Measurements from ENCODE around the gene LPCAT1. TPM values are rescaled to one million over a fixed set of nuclear protein-coding genes. Genes with fewer than 3 reads are reported as not detected.
"Not testable (repeated sequence)": the region's sequence is repeated elsewhere in the genome, so short reads cannot be mapped to it uniquely, and the experiment has no call there.

LPCAT1 gene
- polyA plus RNA-seq, 3 donors, result 41.6 to 46.8 (median 46.4) TPM

- no peak for DNase-seq
Observed at GRCh38 chr5:1468629-1469527, 54.9 kb downstream of the LPCAT1 start.

DNA sequence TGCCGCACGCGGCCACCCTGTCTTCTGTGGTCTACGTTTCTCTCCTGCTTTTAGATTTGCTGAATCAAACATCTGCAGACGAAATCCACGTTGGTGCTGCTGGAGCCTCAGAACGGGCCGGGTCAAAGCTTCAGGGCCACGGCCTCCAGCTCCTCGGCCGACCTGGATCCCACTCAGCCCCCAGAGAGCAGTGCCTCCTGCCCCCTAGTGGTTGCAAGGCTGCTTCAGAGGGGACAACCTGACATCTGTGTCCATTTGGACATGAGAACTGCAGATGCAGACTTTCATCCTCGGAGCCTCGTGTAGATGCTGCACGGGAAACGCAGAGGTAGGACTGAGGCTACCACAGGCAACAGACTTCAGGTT, 55.5 kb downstream of the LPCAT1 start:
- DNase-seq, result no peak

DNA sequence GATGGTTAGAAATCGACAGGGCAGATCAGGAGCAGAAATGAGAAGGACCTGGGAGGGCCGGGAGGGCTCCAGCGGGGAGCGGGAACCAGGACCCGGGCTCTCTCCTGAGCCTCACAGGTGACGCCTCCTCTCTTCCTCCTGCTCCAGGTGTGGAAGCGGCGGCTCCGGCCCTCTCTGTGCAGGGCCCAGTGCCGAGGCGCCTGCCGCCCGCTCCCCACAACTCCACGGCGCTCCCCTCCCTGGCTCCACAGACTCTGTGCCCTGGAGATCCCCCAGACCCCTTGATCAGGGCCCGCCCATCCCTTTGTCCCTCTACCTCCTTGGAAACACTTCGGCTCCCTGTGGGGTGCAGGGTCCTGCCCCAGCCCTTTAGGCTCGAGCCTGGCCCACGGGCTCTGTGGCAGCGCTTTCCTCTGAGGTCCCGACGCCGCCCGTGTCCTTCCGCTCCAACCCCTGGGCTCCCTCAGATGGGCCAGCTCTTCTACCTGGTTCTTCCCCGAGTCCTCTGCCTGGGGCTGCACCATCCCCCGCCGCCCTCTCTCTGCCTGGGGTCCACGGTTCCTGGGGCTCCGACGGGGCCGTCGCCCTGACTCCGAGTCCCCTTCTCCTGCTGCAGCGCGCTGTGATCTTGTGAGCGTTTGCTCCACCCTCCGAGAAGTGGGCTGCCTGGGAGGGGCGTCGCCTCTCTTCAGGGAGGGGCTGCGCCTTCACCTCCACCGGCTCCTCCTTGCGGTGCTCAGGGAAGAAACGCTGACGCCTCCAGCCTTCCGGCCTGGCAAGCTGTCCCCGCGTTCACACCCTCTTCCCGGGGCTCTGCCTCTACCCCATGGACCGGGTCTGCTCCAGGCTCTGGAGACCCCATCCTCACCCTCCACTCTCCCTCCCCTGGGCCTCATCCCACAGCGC, 56.2 kb downstream of the LPCAT1 start:
- DNase-seq, result no peak

- DNase-seq, result no peak
Observed at GRCh38 chr5:1466631-1467265, 57.0 kb downstream of the LPCAT1 start.

- DNase-seq, result no peak
Observed at GRCh38 chr5:1465966-1466471, 57.7 kb downstream of the LPCAT1 start.

DNA sequence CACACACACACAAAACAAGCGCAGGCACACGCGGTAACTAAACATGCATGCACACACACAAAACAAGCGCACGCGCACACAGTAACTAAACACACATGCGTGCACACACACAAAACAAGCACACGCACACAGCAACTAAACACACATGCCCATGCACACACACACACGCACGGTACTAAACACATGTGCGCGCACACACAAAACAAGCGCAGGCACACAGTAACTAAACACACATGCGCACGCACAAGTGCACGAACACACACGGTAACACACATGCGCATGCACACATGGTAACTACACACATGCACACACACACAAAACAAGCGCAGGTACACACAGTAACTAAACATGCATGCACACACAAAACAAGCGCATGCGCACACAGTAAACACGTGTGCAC, 58.6 kb downstream of the LPCAT1 start:
- DNase-seq, result no peak

DNA sequence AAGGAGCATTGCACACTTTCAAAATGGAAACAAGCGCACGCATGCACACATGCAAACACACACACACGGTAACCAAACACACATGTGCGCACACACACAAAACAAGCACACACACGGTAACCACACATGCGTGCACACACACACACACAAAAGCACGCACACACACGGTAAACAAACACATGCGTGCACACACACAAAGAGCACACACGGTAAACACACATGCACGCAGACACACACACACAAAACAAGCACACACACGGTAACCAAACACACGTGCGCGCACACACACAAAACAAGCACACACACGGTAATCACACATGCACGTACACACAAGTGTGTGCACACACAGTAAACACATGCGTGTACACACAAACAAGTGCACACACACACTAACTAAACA, 59.2 kb downstream of the LPCAT1 start:
- no peak for DNase-seq

DNA sequence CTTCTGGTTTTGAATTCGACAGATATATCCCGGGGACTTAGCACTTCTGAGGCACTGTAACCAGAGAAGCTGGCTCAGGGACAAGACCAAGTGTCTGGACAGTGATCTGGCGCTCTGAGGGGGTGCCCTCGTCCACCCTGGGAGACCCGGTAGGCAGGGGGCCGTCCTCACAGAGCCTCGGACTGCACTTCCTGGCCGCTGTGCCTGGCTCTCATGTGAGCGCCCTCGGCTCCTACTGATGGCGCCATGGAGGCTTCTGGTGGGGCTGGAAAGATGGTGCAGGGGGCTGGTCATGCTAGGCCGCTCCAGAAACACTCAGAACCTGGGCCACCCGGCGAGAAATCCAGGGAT, 59.7 kb downstream of the LPCAT1 start:
- no peak for DNase-seq

- DNase-seq, result no peak
Observed at GRCh38 chr5:1463326-1464095, 60.2 kb downstream of the LPCAT1 start.

GRCh38 chr5:1462358-1462757, 61.4 kb downstream of the LPCAT1 start:
- no peak for DNase-seq

DNA sequence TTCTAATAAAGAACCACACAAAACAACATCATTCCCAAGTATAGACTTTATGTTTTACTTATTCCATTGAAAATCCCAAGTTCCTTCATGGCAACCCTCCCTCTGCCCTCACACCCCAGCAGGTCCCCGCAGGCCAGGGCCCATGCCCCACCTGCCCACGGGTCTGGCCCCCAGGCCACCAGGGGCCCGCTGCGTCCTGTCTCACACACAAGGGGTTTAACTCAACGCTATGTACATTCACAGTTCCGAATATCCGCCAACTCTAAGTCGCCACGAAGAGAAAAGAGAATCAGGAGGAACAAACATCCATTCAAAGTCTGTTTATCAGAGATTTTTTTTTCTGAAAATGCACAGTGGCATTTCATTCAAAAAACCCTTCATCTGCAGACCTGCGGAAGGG, 62.4 kb downstream of the LPCAT1 start:
- no peak for DNase-seq

DNA sequence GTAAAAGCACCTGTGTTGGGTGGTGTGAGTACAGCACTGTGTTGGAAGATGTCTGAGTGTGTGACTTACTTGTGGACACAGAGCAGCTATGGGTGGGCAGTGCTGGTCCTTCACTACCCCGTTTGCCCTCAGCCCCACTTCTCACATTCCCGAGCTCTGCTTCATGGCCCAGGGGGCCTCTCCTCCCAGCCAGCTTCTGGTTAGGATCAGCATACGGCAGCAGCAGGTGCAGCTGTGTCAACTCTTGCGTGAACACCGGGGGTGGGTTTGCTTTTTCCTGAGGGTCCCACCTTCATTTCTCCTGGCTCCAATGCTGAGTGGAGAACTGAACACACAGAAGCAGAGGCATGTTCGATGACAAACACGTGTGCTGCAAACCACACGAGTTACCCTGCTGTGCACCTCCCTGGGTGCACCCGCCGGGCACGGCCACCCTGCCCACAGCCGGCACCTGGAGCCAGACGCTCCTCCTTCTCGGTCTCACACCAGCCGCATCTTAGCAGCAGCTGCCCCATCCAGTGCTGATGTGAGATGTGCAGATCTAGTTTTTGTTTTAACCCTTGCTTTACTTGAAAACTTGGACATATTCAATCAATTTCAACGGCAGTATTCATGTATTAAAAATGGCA, 63.6 kb downstream of the LPCAT1 start:
- no peak for DNase-seq

GRCh38 chr5:1459435-1459834, 64.3 kb downstream of the LPCAT1 start:
- DNase-seq, result not testable (repeated sequence)

DNA sequence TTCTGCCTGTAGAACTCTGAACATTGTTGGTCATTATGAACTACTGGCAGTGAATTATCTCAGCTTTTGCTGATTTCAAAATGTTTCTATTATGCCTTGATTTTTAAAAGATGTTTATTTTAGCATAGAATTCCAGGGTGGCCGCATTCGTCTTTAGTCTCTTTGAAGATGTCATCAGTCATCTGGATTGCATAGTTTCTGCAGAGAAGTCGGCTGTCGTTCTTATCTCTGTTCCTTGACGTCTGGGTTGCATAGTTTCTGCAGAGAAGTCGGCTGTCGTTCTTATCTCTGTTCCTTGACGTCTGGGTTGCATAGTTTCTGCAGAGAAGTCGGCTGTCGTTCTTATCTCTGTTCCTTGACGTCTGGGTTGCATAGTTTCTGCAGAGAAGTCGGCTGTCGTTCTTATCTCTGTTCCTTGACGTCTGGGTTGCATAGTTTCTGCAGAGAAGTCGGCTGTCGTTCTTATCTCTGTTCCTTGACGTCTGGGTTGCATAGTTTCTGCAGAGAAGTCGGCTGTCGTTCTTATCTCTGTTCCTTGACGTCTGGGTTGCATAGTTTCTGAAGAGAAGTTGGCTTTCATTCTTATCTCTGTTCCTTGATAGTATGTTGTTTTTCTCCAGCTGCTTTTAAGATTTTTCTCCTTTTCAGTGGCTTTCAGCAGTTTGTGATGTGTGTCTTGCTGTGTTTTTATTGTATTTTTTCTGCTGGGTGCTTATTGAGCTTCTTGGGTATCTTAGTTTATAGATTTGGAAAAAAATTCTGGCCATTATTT, 67.5 kb downstream of the LPCAT1 start:
- DNase-seq, result not testable (repeated sequence)

GRCh38 chr5:1453613-1454012, 70.1 kb downstream of the LPCAT1 start:
- no peak for DNase-seq

DNA sequence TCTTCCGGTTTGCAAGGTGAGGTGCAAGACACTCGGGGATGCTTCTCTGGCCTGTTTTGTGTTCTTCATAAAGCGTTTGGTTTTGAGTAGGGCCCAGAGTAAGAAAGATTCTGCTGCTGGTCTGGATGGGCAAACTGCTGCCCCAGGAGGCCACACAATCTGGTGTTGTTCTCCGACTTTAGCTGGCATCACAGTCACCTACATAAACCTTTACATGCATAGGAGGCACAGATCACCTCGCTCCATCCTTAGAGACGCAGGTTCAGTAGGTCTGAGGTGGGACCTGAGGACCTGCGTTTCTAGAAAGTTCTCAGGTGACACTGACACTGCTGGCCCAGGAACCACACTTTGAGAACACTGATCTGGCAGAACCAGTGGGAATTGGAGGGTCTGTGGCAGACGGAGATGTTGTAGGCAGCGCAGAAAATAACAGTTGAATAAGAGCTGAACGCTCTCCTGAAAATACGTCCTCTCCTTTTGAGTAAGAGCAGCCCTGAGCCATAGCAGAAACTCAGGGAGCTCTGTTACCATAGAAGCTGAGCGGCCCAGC, 74.6 kb downstream of the LPCAT1 start:
- no peak for DNase-seq

- DNase-seq, result no peak
Observed at GRCh38 chr5:1448511-1449011, 75.2 kb downstream of the LPCAT1 start.

GRCh38 chr5:1447671-1448361, 75.9 kb downstream of the LPCAT1 start:
- no peak for DNase-seq

All from renal pelvis (tissue), 4 donors.